Fibroblast of skin of scalp (primary cell): Measurements from ENCODE around the gene ANKLE1.

Experiments used
- DNase-seq: peaks from one replicate; pipeline ENCODE4 v3.0.0-alpha.2; 2013

The ANKLE1 gene

GRCh38 chr19:17306285-17306714, 24.6 kb downstream of the ANKLE1 start:
- no peak for DNase-seq

- DNase-seq = no peak
Observed at GRCh38 chr19:17307876-17308377, 26.2 kb downstream of the ANKLE1 start.

- peak; percentile 100 for DNase-seq
Observed at GRCh38 chr19:17309198-17309964, 27.7 kb downstream of the ANKLE1 start, which contains the start of gene DDA1. Gene DDA1 (plus strand): TSS chr19:17309563. CDS start chr19:17309655, 92 bp downstream.

- no peak for DNase-seq
Observed at GRCh38 chr19:17309965-17310461, 28.3 kb downstream of the ANKLE1 start.

- peak; percentile 91 for DNase-seq
Observed at GRCh38 chr19:17311455-17312188, 29.9 kb downstream of the ANKLE1 start.

- DNase-seq = no peak
Observed at GRCh38 chr19:17312189-17313113, 30.8 kb downstream of the ANKLE1 start.

GRCh38 chr19:17314007-17314593, 32.4 kb downstream of the ANKLE1 start:
- no peak for DNase-seq

- no peak for DNase-seq
Observed at GRCh38 chr19:17318966-17319365, 37.3 kb downstream of the ANKLE1 start.

GRCh38 chr19:17319473-17320238, 38.0 kb downstream of the ANKLE1 start:
- DNase-seq = no peak

GRCh38 chr19:17320435-17320834, 38.7 kb downstream of the ANKLE1 start:
- DNase-seq = no peak

GRCh38 chr19:17321655-17322489, 40.2 kb downstream of the ANKLE1 start:
- DNase-seq = no peak

GRCh38 chr19:17322854-17323253, 41.2 kb downstream of the ANKLE1 start:
- no peak for DNase-seq

GRCh38 chr19:17323300-17323963, 41.7 kb downstream of the ANKLE1 start:
- DNase-seq = no peak

GRCh38 chr19:17323964-17324332, 42.2 kb downstream of the ANKLE1 start:
- DNase-seq = no peak

GRCh38 chr19:17324357-17325114, 42.8 kb downstream of the ANKLE1 start:
- no peak for DNase-seq

GRCh38 chr19:17325133-17325532, 43.4 kb downstream of the ANKLE1 start:
- no peak for DNase-seq

- DNase-seq = no peak
Observed at GRCh38 chr19:17325881-17326594, 44.3 kb downstream of the ANKLE1 start.

- DNase-seq = no peak
Observed at GRCh38 chr19:17326595-17326966, 44.9 kb downstream of the ANKLE1 start.
